ELF-1 (cell line): ENCODE results near the gene LTF.

Source experiments
- DNase-seq: peaks from one replicate; pipeline ENCODE4 v3.0.0-alpha.2; 2016; ENCODE audit warnings: low read depth, low spot score

LTF gene

DNA sequence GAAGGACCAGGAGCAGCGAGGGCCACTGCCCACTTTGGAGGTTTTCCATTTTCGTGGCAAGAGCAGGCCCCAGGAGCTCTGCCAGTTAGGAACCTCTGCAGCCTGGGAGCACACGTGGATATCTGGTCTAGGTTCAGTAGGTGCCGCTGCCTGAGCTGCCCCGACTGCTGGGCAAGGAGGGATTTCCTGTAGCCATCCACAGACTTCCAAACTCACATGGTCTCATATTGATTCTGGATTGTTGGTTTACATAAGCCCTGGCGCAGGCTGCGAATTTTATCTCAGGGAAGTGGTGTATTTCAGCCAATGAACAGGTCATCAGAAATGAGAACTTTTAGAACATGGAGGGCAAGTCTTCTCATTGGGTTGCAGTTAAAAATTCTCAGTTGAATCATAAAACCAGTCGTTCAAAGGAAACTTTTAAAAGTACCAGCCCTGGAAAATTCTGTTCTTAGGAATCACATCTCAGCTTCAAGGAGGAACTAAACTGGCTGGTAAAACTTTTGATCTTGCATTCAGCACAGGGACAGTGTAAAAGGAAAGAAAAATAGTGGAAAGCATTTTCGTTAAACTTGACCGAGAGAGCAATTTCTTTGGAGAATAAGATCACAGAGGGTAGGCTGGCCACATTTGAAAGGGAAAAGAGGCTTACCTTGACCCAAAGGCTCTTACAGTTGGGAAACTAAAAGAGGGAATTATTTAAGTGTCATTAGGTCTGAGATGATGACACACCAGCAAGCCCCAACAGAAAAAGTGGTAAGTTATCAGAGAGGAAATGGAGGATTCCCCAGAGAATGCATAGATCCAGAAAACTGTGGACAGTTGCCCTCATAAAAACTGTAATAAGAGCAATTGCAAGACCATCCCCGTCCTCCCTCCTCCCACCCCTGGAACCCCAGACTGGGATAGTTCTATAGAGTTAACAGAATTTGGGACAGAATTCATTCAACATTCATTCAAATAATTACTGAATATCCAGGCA lies 26.7 kb upstream of the LTF start:
- DNase-seq = no peak

DNA sequence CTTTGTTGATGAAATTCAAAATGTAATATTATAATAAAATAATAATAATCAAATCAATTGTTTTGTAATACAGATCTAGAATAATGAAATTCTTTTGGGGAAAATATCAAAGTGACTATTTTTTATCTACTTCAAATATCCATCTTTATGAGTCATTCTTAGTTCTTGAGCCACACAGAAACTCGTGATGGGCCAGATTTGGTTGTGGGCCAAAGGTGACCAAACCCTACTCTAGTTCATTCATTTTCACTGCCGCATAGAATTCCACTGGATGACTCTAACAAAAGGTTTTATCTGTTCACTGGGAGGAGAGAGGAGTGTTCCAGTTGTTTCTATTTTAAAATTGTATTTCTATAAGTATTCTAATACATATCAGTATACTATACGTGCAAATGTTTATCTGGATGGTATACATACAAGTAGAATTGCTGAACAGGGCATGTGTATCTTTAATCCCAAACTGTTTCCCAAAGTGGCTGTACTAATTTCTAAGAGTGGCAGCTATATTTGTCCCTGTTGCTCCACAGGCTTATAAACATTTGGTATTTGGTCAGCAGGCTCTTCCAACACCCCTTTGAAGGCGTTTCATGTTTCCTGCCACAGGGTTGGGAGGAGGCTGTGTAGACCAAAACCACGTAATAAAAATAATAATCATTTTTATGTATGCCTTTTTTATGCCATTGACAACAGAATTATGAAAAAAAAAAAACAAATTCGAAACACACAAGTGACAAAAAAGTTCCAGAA lies 25.8 kb upstream of the LTF start:
- DNase-seq = no peak

DNA sequence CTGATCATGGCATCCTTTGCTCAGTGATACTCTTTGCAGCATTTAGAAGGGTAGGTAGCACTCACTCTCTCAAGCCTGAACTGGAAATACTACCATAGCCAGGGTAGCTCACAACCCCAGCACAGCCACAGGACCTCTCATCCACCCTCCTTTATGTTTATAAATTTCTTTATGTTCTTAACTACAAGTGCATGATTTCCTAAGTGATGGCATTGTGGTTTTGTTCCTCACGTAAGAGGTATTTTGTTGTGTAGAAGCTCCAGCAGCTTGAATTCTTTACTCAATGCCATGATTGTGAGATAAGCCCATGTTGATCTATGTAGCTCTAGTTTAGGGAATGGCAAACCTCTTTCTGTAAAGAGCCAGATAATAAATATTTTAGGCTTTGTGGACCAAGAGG lies 25.2 kb upstream of the LTF start:
- DNase-seq = no peak

DNA sequence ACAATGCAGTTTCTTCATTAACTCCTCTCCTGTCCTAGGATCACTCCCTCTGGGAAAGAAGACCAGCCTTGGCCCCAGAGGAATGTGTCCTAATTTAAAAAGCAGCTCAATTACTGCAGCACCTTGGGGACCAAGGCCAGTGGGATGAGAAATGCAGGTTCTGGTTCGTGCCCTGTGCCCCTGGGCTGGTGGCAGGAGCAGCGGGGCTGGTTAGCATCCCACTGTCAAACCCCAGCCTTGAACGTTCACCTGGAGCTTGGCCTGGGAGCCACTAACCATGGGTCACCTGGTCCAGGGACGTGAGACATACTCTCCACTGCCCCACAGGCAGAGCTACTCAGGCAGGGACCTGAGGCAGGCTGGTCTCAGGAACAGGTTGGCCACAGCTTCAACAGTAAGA lies 24.7 kb upstream of the LTF start:
- DNase-seq = no peak

DNA sequence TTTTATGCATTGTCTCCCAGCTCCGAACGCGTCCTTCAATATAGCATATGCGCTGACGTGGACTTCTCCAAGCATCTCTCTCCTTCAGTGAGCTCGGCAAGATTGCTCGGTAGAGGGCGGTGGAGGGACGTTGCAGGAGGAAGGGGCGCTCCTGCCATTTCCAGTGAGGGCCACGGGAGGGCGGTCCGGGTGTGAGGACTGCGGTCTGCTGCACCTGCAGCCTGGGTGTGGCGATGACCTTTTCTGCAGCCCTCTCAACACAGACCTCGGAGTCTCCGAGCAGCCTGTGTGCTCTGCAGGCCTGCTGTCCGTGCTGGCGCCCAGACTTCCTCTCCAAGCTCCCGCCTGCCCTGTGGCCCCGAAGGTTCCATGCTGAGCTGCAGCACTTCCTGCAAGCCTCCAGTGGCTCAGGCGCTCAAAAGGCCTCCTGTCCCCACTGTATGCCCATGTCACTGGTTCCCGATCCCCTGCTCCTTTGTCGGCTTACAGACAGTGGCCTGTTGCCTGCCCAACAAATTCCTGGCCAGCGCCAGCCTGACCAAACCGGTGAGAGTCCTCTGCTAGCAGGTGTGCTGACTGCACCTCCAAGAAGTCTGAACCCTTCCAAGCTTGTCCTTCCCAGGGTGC lies 24.1 kb upstream of the LTF start:
- peak; percentile 98 for DNase-seq

DNA sequence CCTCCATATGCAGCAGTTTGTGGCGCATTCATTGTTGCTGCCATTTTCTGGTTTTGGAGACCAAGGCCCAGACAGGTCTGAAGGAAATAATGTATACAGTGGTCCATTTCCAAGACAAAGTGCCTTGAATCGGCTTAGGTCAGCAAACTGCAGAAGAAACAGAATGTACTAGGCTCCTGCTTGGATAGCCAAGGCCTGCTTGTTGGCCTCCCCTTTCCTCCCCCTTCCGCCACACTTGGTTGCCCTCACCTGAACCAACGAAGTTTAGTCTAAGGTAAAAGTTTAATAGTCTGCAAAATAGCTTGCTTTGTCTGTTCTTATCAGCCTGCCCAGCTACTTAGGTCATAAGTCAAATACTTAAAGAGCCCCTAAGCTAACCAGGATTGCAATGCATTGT lies 21.1 kb upstream of the LTF start:
- DNase-seq = no peak

DNA sequence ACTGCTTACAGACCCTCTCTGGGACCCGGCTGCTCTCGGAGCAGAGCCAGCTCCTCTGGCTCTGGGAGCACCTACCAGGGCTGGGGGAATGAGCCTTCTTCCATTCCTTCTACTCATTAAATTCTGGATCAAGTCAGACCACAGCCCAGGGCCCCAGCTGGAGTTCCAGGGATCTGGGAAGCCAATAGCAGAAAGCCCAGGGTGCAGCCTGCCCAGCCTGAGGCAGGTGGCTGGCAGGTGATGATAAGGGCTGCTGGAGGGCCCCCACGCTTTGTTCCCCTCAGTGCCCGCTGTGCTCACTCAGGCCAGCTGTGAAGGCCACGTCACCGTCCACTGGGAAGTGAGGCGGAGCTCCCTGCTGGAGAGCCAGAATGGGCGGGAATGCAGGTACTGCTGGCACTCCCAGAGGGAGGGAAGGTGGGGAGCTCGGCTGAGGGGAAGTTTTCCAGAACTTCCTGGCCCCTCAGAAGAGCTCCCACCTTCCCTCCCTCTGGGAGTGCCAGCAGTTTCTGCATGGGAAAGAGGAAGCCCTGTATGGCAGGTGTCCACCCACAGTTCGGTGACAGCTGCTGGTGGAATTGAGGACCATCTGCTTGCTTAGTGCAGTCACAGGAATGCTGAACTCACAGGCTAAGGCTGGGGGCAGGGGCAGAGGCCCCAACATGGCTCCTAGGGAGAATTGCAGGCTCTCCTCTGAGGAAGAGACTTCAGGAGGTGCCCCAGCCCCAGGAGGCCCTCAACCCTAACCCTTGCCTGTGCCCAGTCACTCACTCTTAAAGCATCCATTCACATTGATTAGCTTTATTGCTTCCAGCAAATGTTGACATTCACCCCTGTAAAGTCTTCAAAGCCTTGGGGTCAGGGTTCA lies 20.4 kb upstream of the LTF start:
- DNase-seq = peak; percentile 61

DNA sequence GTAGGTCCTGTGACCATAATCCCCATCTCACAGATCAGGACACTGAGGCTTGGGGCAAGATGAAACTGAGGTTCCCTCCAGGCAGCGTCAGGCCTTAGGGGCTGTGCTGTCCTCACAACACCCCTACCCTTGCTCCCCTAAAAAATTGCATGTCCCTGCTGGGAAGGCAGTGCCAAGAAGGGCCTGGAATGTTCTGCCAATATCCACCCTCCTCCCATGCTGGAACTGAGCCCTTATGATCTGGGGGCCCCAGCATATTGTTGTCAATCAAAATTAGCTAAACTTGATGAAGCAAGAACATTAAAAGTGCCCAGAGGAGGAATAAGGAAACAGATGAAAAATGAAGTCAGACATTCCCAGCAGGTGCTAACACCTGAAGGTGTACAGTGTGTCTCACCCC lies 19.7 kb upstream of the LTF start:
- DNase-seq = no peak

DNA sequence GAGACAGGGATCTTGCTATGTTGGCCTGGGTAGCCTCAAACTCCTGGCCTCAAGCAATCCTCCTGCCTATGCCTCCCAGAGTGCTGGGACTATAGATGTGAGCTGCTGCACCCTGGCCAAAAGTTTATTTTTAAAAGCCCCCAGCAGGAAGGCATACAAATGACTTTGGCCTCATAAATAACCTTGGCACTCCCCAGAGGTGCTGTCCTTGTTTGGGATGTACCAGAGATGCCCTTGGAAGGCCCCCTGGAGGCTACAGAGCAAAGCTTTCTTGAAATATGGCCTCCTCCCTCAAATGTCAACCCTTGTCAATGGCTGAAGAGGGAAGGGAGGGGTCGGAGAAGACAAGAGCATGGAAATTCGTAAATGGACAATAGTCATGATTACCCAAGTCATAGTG lies 19.1 kb upstream of the LTF start:
- DNase-seq = no peak

DNA sequence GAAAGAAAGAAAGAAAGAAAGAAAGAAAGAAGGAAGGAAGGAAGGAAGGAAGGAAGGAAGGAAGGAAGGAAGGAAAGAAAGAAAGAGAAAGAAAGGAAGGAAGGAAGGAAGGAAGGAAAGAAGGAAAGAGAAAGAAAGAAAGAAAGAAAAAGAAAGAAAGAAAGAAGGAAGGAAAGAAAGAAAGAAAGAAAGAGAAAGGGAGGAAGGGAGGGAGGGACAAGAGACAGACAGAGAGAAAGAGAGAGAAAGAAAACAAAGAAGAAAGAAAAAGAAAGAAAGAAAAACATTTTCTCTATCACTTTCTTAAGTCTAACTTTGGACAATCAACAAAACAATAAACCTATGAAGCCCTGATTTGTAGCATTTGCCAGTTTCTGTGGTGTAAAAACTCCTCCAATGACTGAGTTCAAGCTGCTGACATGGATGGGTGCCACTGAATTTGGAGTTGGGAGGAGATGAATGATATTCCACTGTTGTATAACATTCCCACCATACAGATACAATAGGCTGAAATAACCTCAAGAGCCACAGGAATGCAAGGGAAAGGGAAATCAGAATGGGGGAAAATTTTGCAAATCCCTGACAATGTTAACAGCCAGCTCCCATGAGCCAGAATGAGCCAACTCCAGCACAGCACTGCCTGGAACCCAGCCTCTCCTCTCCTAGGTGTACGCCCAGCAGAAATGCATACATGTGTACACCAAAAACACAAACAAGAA lies 18.1 kb upstream of the LTF start:
- DNase-seq = no peak

DNA sequence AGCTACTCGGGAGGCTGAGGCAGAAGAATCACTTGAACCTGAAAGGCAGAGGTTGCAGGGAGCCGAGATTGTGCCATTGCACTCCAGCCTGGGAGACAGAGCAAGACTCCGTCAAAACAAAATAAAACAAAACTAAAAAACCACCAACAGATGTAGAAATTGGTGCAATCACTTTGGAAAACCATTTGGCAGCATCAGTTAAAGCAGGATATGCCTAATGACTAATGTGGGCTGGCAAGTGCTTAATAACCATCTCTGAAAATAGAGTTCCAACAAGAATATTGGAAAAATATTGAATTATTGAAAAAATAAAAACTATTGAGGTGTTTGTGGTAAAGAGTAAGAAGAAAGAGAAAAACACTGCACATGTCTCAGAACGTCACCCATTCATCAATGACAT lies 16.9 kb upstream of the LTF start:
- DNase-seq = no peak

DNA sequence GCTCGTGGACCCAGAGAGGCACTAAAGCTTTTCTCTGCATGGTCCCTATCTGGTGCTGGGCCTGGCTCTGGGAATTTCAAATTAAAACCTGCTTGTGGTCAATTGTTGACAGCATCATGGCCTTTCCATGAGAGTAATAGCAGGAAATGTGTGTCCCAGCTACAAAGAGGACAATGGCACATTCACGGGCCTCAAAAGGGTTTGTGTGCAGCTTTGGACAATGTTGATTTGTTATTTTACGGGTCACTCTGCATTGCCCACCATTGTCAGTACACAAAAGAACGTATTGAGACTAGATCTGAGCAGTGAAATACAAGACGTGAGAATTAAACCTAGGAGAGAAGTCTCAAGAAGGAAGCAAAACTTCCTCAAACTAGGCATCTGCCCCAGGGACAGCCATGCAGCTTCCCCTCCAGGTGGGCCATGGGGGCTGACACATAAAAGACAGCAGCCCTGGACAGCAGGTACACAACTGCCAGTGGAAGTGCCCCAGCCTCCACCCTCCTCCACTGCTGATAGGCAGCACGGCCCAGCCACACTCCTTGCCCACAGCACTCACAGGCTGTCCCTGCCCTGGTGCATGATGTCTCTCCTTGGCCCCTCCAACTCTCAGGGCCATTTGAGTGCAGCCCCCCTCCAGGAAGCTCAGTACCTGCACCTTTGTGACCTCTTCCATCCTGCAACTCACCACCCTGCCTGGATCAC lies 15.9 kb upstream of the LTF start:
- no peak for DNase-seq

DNA sequence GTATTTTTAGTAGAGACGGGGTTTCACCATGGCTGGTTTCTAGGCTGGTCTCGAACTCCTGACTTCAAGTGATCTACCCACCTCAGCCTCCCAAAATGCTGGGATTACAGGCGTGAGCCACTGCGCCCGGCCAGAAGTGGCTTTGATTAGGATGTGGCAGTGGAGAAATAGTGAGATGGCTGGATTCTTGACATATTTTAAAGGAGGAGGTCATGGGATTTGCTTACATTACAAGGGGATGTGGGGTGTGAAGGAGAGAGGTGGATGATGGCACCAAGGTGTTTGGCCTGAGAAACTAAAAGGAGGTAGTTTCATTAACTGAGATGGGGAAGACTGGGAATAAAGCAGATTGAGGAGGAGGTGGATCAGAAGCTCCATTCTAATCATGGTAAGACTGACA lies 15.0 kb upstream of the LTF start:
- no peak for DNase-seq

DNA sequence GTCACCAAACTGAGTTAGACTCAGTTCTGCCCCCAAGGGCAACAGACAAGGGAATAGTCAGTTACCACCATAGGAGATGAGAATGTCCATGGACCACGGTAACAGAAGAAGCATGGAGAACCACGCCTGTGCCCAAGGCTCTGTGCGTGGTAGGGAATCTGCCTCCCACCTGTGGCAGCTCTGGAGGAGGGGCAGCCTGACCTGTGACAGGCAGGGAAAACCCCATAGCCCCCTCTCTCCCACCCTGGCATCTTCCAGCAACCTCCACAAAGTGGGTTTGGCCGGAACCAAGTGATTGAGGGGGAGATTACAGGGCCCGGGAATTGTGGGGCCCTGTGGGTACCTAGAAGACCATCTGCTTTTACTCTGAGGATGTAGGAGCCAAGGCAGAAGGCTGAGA lies 14.3 kb upstream of the LTF start:
- no peak for DNase-seq

DNA sequence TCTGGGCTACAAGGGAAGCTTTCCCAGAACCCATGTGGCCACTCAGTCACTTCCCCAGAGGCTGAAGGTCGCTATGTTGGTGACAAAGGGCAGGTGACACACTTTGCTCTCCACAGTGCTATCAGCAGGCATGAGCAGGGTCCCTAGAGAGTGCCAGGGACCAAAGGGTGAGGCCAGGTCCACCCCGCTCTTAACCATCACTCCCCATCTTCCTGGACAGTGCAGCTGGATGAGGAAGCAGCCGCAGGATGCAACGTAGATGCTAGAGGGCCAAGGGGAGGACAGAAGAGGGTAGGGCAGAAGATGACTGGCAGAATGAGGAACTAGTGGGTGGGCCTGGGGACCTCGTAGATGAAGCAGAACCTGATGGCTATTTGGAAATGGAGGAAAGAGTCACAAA lies 13.6 kb upstream of the LTF start:
- no peak for DNase-seq

DNA sequence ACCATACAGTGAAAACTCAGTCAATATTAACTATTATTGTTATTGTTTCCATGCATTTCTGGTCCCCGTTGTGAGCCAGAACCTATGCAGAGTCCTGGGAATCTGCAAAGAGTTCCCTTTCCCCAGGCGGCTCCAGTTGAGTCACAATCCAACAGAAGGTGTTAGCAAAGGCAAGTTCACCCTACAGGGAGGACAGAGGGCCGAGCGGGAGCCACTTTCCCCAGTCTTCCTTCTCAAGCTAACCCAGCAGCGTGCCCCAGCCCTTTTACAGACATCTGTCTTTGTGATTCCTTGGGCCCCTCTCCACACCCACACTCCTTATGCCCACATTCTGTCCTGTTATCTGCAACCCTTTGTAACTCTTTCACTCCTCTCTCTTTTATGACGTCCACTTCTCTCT lies 13.1 kb upstream of the LTF start:
- DNase-seq = no peak

DNA sequence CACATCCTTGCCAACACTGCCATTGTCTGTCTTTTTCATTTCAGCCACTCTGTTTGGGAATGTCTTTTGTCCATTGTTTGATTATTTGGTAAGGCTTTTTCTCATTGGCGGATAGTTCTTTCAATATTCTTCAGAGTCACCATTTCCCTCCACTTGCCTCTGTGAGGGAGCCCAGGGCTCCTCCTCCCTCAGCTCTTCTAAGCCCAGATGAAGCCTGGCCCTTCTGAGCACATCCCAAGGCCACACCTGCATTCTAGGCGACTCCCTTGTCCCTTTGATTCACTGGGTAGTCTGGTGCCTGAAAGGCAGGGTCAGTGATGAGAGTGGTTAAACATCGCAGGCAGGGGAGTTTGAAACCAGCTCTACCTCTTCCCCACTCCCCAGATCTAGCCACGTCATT lies 12.4 kb upstream of the LTF start:
- DNase-seq = no peak

DNA sequence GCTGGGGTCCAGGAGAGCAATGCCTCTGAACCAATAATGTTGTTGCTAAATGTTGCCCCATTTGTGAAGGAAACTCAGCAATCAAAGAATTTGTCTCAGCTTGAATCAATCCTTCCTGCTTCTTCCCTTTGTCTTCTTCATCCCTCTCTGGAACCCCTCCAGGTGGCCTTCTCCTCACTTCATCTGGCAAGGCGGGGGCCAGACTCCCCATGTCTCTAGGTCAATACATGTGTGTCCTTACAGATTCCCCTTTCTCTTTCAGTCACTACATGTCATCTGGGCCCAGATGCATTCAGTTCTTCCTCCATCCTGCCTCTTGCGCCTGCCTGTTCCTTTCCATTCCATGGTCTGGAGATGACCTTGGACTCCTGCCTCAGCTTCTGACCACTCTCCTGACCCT lies 8.0 kb upstream of the LTF start:
- no peak for DNase-seq

DNA sequence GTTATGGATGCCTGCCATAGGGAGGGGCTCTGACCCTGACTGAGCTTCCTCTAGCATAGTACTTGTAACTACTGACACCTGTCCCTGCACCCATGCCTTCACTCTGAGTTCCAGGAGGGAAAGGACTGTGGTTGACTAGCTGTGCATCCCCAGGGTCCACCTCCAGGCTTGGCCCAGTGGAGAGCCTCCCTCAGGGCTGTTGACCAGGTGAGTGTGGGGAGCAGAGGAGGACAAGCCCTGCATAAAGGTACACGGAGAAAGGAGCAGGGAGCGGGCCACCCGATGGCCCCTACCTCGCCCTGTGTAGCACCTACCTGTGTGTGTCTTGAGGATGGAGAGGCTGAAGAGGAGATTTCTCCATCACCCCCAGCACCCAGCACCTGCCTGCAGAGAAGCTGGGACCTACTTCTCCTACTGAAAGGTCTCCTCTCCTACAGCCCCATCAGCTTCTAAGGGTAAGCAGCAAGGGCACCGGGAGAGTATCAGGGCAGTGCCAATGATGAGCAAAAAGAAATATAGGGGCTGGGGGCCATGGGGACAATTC lies 6.7 kb upstream of the LTF start:
- no peak for DNase-seq

DNA sequence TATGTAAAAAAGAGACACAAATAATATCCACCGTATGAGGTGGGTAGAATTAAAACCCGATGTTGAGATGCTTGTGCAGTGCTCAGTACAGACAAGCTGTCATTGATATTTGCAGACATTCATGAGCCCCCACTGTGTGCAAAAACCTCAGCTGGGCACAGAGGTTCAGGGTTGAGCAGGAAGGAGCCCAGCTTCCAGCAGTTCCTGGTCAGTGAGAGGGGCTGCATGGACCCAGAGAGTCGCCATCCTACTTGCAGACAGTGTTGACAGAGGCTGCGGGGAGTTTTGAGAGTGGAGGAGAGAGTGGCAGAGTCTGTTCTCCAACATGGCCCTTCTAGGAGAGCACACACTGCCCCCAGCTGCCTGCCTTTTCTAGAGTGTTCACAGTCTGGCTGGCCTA lies 6.1 kb upstream of the LTF start:
- DNase-seq = no peak
